ENCODE data around the gene SEMA3B.
A peak's percentile ranks its signal among the peaks of the same experiment; 100 is the strongest.
"Not testable (repeated sequence)": the region's sequence is repeated elsewhere in the genome, so short reads cannot be mapped to it uniquely, and the experiment has no call there.

Gene SEMA3B

DNA sequence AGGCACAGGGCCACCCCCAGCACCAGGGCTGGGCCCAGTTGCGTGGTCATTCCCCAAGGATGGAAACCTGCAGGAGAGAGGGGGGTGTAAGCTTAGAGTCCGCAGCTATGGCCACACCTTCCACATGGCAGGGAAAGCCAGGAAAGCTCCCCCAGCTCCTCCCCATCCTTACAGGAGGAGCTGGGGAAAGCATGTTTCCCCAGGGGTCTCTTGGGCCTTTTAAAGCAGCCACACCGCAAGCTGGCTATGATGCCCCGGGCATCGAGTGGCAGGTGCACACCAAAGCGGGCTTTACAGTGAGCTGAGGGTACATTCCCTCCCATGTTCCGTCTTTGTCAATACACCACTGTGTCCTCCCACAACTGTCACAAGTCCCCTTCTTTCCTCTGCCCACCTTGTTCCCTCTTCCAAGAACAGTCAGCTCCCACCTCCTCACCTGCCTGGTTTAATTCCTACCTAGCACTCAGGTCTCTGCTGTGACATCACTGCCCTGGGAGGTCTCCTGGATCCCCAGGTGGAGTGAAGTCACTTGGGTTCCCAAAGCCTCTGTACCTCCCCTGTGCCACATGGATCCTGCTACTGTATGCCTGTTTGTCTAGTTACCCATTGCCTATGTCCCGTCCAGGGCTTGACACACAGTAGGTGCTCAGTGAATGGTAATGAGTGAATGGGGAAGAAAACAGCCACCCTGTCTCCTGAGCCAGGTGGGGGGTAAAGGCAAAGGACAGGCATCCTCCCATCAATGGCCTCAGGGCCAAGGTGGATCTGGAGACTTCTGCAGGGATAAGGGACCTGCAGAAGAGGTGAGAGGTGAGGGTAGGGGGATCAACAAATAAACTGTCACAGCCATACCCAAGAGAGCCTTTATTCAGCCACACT lies 26.8 kb downstream of the SEMA3B start:
- DNase-seq = no peak

DNA sequence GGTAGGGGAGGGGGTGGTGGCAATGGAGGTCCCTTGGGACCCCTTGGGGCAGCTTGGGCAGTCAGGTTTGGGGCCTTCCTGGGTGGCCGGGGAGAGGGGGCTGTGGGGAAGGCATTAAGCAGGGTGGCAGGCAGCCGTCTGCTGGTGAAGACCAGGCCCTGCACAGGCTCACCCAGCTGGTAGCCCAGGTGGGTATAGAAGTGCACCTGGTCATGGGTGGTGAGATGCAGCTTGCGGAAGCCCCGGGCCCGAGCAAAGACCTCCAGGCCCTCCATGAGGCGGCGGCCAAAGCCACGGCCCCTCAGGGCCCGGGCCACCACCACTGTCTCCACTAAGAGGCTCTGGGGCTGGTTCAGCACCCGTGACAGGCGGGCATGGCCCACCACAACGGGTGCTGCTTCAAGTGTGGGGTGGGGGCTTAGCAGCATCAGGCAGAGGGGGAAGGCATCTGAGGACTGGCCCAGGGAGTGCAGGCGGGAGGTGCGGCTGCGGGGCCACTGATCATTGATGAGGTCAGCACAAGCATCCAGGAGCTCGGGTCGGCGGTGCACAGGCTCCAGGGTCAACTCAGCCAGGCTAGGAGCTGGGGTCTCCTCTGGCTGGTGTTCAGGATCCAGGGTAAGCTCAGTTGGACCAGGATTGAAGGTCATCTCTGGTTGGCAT lies 27.9 kb downstream of the SEMA3B start:
- DNase-seq = no peak

DNA sequence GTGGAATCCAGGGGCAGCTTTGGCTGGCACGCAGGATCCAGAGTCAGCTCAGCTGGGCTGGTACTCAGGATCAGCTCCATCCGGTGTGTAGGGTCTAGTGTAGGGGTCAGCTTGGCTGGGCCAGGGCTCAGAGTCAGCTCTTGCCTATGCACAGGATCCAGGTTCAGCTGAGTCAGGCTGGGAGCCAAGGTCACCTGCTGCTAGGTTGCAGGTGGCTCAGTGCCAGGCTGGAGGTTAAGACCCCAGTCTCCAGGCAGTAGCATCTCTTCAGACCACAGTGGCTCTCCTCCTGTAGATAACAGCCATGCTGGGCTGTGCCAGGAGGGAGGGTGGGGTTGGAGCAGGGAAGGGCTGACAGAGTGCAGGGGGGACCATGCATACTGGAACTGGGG lies 28.4 kb downstream of the SEMA3B start:
- no peak for DNase-seq

DNA sequence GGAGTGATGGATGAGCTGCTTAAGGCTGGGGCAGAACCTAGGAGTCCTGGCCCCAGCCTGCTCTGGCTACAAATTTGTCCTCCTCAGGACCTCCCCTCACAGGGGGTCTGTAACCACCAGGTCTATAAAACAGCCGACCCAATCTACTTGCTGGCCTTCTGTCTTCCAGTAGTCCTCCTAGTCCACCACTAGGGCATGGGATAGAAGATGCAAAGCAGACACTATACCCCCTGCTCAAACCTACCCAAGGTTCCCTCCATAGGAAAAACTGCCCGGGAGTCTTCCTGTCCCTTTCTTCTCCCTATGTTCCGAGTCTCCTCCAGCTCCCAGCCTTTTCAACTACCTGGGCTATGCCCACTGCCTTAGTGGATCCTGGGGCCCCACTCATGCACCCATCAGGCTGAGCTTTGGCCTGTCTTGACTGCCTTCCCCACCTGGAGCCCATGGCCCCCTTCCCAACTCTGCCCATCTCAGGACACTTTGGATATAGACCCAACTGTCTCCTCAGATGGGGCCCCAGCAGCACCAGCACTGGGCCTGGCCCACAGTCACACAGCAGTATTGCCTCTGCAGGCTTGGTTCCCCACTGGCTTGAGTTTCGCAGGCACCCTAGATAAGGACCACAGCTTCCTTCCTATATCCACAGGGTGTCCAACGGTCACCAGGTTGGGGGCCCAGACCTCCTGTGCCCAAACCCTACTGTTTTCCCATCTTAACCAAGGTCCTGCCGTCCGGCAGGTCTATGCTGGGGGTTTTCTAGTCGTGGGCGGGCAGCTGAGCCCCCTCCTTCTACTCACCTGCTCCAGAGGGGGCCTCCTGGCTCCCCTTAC lies 29.2 kb downstream of the SEMA3B start:
- no peak for DNase-seq

DNA sequence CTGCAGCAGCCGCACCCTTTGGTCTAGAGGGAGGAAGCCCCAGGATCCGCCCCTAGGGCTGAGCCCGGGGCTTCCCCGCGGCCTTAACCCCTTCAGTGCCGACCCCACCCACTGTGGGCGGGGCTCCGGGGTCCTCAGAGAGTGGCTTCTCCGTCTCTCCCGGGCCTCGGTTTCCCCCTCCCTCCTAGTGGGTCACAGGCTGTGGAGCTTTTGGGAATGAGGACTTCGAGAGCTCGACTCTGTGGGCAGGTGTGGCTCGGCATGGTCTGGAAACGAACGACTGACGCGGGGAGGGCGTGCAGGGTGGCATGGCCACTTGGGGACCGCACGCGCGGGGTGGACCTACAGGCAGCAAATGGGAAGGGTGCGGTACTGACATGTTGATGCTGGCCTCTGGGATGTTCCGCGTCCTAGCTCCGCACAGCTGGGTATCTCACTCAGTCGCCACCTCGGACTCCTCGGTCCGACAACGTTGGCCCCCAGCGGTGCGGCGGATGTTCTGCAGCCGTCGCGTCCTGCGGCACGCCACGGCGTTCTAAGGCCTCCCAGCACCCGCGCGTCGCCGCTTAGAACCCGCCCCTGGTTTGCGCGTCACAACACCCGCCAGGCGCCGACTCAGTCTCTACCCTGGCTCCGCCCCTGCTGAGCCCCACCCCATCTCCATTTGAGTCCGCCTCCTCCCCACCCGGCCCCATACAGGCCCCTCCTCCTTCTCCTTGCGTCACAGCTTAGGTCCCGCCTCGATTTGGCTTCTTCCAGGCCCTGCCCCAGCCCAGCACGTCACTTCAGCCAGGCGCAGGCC lies 30.1 kb downstream of the SEMA3B start, which contains the start of the genes HYAL3 and NAA80:
HYAL3 (minus strand) TSS at position 570 of the 802 bp plus-strand sequence. CDS start 3,803 bp downstream, outside the sequence.
NAA80 (minus strand) TSS at position 570 of the 802 bp plus-strand sequence. CDS start 1,942 bp downstream, outside the sequence.
- peak; percentile 99 for DNase-seq

DNA sequence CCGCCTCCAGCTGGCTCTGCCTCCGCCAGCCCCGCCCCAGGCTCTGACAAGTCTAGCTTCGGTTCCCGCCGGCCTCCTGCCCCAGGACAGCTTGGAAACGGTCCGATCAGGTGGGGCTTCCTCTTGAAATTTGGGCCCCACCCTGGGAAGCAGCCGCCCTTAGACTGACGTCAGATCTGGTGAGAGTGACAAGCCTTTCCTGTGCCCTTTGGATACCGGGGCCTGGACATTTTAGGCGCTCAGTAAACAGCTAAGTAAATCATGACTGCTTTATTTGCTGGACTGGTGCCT lies 30.6 kb downstream of the SEMA3B start:
- no peak for DNase-seq

DNA sequence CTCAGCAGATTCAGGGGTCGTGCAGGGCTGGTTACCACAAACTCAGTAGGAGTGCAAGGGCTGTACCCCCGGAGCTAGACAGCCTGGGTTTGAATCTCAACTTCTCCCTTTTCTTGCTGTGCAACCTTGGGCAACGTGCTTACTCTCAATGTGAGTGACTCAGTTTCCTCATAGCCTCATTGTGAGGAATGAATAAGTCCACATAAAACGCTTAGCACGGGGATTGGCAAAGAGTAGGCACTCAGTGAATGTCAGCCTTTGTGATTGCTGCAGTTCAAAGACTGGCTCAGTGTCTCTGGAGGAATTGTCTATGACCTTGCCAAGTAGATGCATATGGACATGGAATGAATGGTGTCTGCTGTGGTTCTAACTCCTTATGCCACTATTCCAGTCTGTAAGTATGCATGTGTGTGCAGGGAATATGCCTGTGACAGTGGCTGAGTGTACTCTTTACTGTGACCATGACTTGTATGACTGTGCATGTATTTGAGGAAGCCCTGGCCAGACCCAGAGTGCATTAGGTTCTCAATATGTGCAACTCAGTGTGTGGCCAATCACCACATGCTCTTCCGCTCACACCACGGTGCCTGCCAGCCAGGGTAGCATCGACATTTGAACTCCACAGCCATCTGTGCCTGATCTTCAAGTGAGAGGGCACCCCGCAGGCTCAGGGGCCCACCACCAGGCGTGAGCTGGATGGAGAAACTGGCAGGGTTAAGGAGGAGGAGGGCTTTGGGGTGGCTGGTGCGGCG lies 31.2 kb downstream of the SEMA3B start:
- DNase-seq = no peak

DNA sequence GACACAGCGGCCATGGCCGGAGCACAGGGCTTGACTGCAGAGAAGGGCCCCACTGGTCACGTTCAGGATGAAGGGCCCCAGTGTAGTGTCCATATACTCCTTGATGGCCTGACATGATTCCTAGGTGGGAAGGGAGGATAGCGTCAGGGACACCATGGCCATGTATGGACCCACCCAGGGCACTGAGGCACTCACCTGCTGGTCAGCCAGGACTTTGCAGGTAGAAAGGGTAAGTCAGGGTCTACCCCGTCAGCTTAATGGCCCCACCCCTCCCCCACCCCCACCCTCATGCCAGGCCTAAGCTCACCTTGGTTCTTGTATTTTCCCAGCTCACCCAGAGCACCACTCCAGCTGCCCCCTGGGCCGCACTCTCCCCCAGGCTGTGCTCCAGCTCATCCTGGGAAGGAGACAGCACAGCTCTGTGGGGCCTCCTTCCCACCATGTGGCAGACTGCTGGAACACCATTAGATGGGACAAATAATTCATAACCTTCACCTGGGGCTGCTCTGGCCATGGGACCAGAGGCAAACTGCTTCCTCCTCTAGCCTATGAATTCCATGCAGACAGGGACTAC lies 31.8 kb downstream of the SEMA3B start:
- DNase-seq = no peak

DNA sequence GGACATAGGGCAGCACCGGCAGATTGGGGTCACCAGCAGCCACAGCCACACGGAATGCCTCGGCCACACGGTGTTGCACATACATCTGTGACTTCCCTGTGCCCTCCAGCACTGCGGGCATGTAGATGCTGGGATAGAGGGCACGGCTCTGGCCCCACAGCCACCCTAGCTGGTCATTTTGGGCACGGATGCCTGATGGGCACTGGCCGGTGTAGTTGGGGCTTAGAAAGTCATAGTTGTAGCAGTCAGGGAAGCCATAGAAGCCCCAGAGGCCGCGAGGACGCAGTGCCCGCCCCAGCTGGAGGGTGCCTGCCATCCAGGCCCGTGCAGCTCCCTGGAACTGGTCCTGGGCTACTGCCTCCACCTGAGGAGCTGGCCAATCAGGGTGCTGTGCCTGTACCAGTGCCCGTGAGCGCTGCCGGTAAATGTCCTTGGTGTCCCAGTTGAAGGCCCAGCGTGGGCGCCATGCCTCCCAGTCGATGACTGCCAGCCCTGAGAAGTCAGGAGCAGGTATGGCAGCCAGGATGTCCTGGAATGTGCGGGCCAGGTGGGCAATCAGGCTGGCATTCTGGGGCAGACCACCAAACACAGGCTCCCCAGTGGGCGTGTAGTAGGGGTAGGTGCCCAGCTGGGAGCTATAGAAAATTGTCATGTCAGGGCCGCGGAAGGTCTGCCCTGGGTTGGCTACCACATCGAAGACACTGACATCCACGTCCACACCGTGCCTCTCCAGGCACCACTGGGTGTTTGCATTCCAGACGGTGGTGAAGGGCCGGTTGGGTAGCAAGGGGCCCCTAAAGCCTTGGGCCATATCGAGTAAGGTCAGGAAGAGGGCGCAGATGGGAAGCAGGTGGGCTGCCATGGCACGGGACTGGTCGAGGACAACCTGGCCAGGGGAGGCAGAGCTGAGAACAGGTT lies 33.4 kb downstream of the SEMA3B start:
- no peak for DNase-seq

DNA sequence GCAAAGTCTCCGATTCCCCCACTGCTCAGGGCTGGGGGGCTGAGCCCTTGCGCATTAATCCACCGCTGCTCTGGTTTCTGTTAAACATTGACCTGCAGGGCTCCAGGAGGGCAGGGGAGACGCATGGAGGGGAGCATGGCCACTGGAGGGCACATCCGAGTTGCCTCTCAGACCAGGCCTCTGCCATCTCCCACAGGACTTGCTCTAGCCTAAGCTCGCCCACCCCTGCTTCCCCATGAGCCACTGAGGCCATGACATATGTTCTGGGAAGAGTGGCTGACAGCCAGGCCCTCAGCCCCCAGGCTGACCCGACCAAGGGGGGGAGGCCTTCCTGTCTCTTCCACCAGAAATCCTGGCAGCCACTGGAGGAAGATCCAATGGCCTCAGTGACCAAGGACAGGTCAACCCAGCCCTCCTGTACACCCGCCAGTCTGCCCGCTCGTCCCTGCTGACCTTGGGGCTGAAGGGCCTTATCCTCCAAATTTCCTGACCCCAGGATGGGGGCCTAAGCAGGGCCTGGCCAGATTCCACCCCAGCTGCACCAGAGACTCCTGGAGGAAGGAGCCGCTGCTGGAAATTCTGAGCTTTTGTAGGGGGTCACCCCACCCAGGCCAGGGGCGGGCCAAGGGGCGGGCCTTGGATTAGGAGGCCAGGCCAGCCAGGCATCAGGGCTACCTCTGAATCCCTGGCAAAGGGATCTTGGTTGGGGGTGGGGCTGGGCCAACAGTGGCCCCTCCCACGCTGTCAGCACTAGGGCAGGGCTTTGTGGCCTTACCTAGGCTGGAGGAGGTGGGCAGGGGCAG lies 34.3 kb downstream of the SEMA3B start, which contains the start of gene HYAL1:
HYAL1 (minus strand) TSS at position 562 of the 803 bp plus-strand sequence. CDS start 618 bp downstream, outside the sequence.
- DNase-seq = peak; percentile 86

DNA sequence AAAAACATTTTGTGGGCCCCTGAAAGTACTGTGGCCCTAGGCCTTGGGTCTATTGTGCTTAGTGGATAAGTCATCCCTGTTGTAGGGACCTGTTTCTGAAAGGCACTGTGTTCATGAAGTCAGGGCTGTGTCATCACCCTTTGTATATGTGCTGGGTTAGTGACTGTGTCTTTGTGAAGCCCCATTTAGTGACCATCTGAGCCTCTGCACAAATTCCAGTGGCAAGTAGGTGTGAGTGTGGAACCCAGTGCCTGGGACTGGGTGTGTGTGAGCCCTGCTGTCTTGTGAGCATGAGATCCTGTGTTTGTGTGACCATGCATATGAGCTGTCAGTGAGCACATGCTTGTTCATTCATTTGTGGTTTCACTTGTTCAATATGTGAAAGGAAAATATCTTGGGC lies 35.7 kb downstream of the SEMA3B start:
- DNase-seq = no peak

DNA sequence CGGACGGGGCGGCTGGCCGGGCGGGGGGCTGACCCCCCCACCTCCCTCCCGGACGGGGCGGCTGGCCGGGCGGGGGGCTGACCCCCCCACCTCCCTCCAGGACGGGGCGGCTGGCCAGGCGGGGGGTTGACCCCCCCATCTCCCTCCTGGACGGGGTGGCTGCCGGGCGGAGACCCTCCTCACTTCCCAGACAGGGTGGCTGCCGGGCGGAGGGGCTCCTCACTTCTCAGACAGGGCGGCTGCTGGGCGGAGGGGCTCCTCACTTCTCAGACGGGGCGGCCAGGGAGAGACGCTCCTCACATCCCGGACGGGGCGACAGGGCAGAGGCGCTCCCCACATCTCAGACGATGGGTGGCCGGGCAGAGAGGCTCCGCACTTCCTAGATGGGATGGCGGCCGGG lies 43.1 kb downstream of the SEMA3B start:
- DNase-seq = not testable (repeated sequence)

DNA sequence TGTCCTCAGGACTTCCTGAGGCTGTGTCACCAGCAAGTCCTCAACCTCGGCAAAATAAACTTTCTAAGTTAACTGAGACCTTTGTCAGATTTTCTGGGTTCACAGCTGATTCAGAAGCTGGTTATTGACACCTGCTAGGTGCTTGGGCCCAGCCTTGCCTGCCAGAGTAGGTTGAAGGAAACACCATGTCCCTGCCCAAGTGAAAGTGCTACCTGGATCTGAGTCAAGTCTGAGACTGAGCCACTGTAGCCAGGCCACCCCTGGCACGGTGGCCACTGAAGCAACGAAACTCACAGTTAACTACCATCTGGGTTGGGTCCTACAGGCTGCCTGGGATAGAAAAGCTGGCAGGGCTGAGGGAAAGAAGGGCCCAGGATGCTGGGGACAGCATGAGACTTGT lies 45.4 kb downstream of the SEMA3B start:
- DNase-seq = no peak

DNA sequence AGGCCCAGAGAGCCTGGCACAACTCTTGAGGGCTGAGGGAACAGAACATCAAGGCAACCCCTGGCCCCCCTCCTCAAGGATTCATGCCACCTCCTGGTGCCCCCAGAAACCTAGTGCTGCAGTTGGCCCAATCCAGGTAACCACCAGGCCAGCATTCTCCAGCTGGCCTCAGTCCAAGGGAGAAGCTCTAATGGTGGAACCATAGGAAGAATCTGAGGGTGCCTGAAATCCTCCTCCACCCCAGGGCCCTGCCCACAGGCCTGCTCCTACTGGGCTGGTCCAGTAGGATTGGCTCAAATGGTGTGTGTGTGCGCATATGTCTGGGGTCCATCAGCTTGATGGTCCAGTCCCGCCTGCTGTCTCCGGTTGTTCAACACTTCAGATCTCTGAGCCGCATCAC lies 45.9 kb downstream of the SEMA3B start:
- DNase-seq = no peak

DNA sequence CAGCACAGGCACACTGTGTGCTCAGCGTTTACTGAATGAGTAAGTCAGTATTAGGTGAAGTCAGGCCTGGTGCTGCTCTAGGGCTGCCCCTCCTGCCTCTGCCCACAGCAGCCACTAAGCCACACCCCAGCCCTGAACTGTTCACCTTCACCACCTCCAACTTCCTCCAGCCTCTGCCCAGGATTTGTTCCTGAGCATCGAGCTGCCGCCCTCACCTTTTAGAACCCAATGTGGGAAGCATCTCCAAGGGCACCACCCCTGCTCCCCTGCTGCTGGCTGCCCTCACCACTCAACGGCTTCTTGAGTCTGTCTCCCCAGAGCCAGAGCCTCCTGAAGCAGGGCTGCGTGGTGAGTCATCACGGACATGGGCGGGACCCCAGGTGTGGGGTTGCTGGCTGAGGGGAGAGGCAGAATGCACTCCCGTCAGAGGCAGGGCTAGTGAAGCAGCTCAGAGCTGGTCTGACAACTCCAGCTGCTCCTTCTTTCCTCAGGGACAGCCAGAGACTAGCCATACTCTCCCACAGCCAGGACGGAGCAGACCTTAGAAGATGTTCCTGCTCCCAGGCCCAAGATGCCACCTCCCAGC lies 47.8 kb downstream of the SEMA3B start:
- no peak for DNase-seq

DNA sequence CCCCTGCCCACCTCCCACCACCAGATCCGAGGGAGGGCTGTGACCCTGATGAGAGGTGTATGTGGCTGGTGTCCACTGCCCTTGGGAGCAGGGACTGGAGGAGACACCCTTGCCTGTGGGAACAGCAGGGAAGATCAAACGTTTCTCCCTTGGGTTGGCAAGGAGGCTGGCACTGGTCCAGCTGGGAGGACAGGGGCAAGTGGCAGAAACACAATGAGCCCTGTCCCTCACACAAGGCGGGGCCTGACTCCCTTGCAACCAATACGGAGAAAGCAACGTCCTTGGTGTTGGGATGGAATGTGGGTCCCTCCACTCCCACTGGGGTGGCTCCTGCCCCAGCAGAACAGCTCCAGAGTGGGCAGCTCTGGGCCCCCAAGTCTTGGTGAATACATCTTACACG lies 48.4 kb downstream of the SEMA3B start:
- no peak for DNase-seq

DNA sequence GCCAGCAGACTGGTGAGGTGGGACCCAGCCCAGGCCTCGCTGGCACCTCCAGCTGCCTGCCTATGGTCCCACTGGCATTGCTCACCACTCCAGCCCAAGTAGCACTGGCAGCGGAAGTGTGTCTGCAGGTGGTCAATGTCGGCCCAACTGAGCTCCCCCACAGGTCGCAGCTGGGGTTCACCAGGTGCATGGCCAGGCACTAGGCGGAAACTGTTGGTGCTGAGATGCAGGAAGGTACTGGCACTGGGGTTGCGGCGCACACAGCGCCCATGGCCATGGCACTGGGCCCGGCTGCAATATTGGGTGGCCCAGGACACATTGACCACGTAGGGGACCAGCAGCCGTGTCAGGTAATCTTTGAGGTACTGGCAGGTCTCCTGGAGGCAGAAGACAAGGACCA lies 49.2 kb downstream of the SEMA3B start:
- no peak for DNase-seq

DNA sequence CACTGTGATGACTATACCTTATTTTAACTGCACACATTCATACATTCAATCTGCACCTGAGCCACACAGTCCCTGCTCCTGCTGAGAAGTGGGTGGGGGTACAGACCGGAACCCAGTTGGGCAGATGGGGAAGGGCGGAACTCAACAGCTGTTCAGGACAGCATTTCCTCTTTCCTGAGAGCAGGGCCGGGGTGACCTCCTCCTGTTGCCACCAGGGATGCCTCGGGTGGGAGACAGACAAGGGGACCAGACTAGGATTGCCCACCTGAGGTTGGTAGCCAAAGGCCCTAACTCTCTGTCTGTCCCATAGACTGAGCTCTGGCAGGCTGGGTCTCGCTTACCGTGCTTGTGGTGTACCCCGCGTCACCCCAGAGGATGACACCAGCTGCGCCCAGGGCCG lies 49.7 kb downstream of the SEMA3B start:
- DNase-seq = no peak

Measured in NCI-H82 (cell line).